ENCODE data around the gene ADCK2.

- TF ChIP-seq POLR2A (IDR thresholded peaks at IDR 0.05): no peak
- TF ChIP-seq, protein P1, sequence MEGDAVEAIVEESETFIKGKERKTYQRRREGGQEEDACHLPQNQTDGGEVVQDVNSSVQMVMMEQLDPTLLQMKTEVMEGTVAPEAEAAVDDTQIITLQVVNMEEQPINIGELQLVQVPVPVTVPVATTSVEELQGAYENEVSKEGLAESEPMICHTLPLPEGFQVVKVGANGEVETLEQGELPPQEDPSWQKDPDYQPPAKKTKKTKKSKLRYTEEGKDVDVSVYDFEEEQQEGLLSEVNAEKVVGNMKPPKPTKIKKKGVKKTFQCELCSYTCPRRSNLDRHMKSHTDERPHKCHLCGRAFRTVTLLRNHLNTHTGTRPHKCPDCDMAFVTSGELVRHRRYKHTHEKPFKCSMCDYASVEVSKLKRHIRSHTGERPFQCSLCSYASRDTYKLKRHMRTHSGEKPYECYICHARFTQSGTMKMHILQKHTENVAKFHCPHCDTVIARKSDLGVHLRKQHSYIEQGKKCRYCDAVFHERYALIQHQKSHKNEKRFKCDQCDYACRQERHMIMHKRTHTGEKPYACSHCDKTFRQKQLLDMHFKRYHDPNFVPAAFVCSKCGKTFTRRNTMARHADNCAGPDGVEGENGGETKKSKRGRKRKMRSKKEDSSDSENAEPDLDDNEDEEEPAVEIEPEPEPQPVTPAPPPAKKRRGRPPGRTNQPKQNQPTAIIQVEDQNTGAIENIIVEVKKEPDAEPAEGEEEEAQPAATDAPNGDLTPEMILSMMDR (IDR thresholded peaks at IDR 0.05): no peak
Measured at GRCh38 chr7:140671966-140672365, 779 bp upstream of the ADCK2 start.

Measured in esophagus squamous epithelium (tissue), 4 donors.